ENCODE measurements around the gene SLC28A3. TPM values are rescaled to one million over a fixed set of nuclear protein-coding genes. Genes with fewer than 3 reads are reported as not detected.
"Not testable (repeated sequence)": the region's sequence is repeated elsewhere in the genome, so short reads cannot be mapped to it uniquely, and the experiment has no call there.

Gene SLC28A3
- not detected in 2 replicates for total RNA-seq (2014; rRNA removed; shearing (Covaris generic))
- not detected in 2 replicates for total RNA-seq (2022)
- Bru-seq, nascent RNA: not detected
- BruChase-seq, experiment 1, labeled RNA remaining after a 6-hour chase: not detected
- BruChase-seq, experiment 2, labeled RNA remaining after a 2-hour chase: not detected
- long read RNA-seq: 0 reads

- Histone ChIP-seq H3K9me2 (ENCODE audit: insufficient read depth, low read length) (no peaks in the 10 kb centered on the region; the same call in 1 of the 2 replicates), H3K4me1 (ENCODE audit: insufficient read depth, low read length, poor library complexity, severe bottlenecking) (no peaks in the 10 kb centered on the region), H3K27ac (ENCODE audit: low read depth, low read length, poor library complexity, severe bottlenecking) (no peak within 1 kb of the TSS), H2AFZ (ENCODE audit: low read length) (no peak within 1 kb of the TSS), H3K36me3 (ENCODE audit: insufficient read depth, low read length) (no peaks in the 10 kb centered on the region), H4K20me1 (ENCODE audit: insufficient read depth, low read length) (no peaks in the 10 kb centered on the region), H3K4me2 (ENCODE audit: low read length) (no peak within 1 kb of the TSS), H3K4me3 (ENCODE audit: low read depth, low read length, poor library complexity, severe bottlenecking) (no peak within 1 kb of the TSS), H3K9me3 (ENCODE audit: low read length) (no peaks in the 10 kb centered on the region), H3K79me2 (ENCODE audit: insufficient read depth, low read depth, low read length) (no peaks in the 10 kb centered on the region)
- no peak for DNase-seq (ENCODE audit: low spot score)
- POLR2A ChIA-PET: interaction anchor here (0.7 kb wide), 1 partner anchor 48 kb away, joined by 3 read pairs; no protein-coding TSS in a partner anchor
- no TSS peak for BruUV-seq (replicated peaks)
- CTCF ChIA-PET (ENCODE audit: unreplicated experiment): interaction anchor here (0.6 kb wide), 1 partner anchor 1266 kb away, joined by 4 read pairs; no protein-coding TSS in a partner anchor
- no peak for TF ChIP-seq EZH2phosphoT487 (IDR thresholded peaks at IDR 0.05; ENCODE audit: borderline replicate concordance, low read depth, low read length)
- TF ChIP-seq CTCF (conservative IDR thresholded peaks at IDR 0.05; ENCODE audit: low read length): no peak
- intact Hi-C loops (cut with micrococcal nuclease; ENCODE audit: unreplicated experiment): no loop called here
Observed at GRCh38 chr9:84340535-84340934, at the start of gene SLC28A3. SLC28A3 (minus strand) TSS chr9:84340758; CDS start chr9:84340633, 125 bp downstream.

- POLR2A ChIA-PET; H3K36me3 ChIP-seq (ENCODE audit: insufficient read depth, low read length); CTCF ChIA-PET (ENCODE audit: unreplicated experiment); H3K27ac ChIP-seq (ENCODE audit: low read depth, low read length, poor library complexity, severe bottlenecking); H4K20me1 ChIP-seq (ENCODE audit: insufficient read depth, low read length); H2AFZ ChIP-seq (ENCODE audit: low read length); BruUV-seq (replicated peaks); DNase-seq (ENCODE audit: low spot score); H3K79me2 ChIP-seq (ENCODE audit: insufficient read depth, low read depth, low read length); H3K4me1 ChIP-seq (ENCODE audit: insufficient read depth, low read length, poor library complexity, severe bottlenecking); H3K4me2 ChIP-seq (ENCODE audit: low read length); H3K4me3 ChIP-seq (ENCODE audit: low read depth, low read length, poor library complexity, severe bottlenecking); H3K9me2 ChIP-seq (ENCODE audit: insufficient read depth, low read length); H3K9me3 ChIP-seq (ENCODE audit: low read length): not testable (repeated sequence)
- intact Hi-C loops (cut with micrococcal nuclease; ENCODE audit: unreplicated experiment): loop anchor here (10.0 kb wide), 1 partner anchor 1035 kb away; no protein-coding TSS in a partner anchor
Observed at GRCh38 chr9:84390254-84390653, 49.7 kb upstream of the SLC28A3 start.

GRCh38 chr9:84387821-84388220 lies 47.3 kb upstream of the SLC28A3 start:
- DNase-seq (ENCODE audit: low spot score): no peak
- Histone ChIP-seq H3K36me3 (ENCODE audit: insufficient read depth, low read length) (no peaks in the 10 kb centered on the region), H3K4me1 (ENCODE audit: insufficient read depth, low read length, poor library complexity, severe bottlenecking) (no peaks in the 10 kb centered on the region), H3K9me2 (ENCODE audit: insufficient read depth, low read length) (no peaks in the 10 kb centered on the region), H2AFZ (ENCODE audit: low read length) (no peak overlapping the region), H3K4me3 (ENCODE audit: low read depth, low read length, poor library complexity, severe bottlenecking) (no peak overlapping the region), H3K9me3 (ENCODE audit: low read length) (no peaks in the 10 kb centered on the region), H4K20me1 (ENCODE audit: insufficient read depth, low read length) (no peaks in the 10 kb centered on the region), H3K79me2 (ENCODE audit: insufficient read depth, low read depth, low read length) (no peaks in the 10 kb centered on the region), H3K27ac (ENCODE audit: low read depth, low read length, poor library complexity, severe bottlenecking) (no peak overlapping the region), H3K4me2 (ENCODE audit: low read length) (no peak overlapping the region)
- intact Hi-C loops (cut with micrococcal nuclease; ENCODE audit: unreplicated experiment): no loop called here
- POLR2A ChIA-PET: no interaction called here
- TF ChIP-seq CTCF (conservative IDR thresholded peaks at IDR 0.05; ENCODE audit: low read length) (no peak), EZH2phosphoT487 (IDR thresholded peaks at IDR 0.05; ENCODE audit: borderline replicate concordance, low read depth, low read length) (no peak)
- no TSS peak for BruUV-seq (replicated peaks)
- CTCF ChIA-PET (ENCODE audit: unreplicated experiment): no interaction called here
